ENCODE results near the gene RELL1. TPM values are rescaled to one million over a fixed set of nuclear protein-coding genes. Genes with fewer than 3 reads are reported as not detected.

Gene RELL1
- total RNA-seq, 1 experiment from 2014 or later, result 21.7 TPM

GRCh38 chr4:37641886-37642849 is 44.0 kb downstream of the RELL1 start:
- DNase-seq (ENCODE audit: extremely low read depth, low read depth), result no peak

GRCh38 chr4:37641352-37641751 is 44.8 kb downstream of the RELL1 start:
- no peak for DNase-seq (ENCODE audit: extremely low read depth, low read depth)

- no peak for DNase-seq (ENCODE audit: extremely low read depth, low read depth)
Observed at GRCh38 chr4:37639551-37640285, 46.5 kb downstream of the RELL1 start.

GRCh38 chr4:37635155-37635554 is 51.0 kb downstream of the RELL1 start:
- no peak for DNase-seq (ENCODE audit: extremely low read depth, low read depth)

- no peak for DNase-seq (ENCODE audit: extremely low read depth, low read depth)
Observed at GRCh38 chr4:37634180-37634579, 52.0 kb downstream of the RELL1 start.

GRCh38 chr4:37632836-37633235 is 53.3 kb downstream of the RELL1 start:
- DNase-seq (ENCODE audit: extremely low read depth, low read depth), result no peak

- DNase-seq (ENCODE audit: extremely low read depth, low read depth), result no peak
Observed at GRCh38 chr4:37631551-37631950, 54.6 kb downstream of the RELL1 start.

GRCh38 chr4:37629713-37630112 is 56.5 kb downstream of the RELL1 start:
- no peak for DNase-seq (ENCODE audit: extremely low read depth, low read depth)

GRCh38 chr4:37628977-37629609 is 57.1 kb downstream of the RELL1 start:
- peak; percentile 12 for DNase-seq (ENCODE audit: extremely low read depth, low read depth)

- DNase-seq (ENCODE audit: extremely low read depth, low read depth), result no peak
Observed at GRCh38 chr4:37627263-37627662, 58.9 kb downstream of the RELL1 start.

- DNase-seq (ENCODE audit: extremely low read depth, low read depth), result no peak
Observed at GRCh38 chr4:37625499-37625898, 60.7 kb downstream of the RELL1 start.

- DNase-seq (ENCODE audit: extremely low read depth, low read depth), result no peak
Observed at GRCh38 chr4:37623940-37624339, 62.2 kb downstream of the RELL1 start.

- no peak for DNase-seq (ENCODE audit: extremely low read depth, low read depth)
Observed at GRCh38 chr4:37623125-37623524, 63.1 kb downstream of the RELL1 start.

- no peak for DNase-seq (ENCODE audit: extremely low read depth, low read depth)
Observed at GRCh38 chr4:37620176-37620575, 66.0 kb downstream of the RELL1 start.

GRCh38 chr4:37615720-37616063 is 70.5 kb downstream of the RELL1 start:
- DNase-seq (ENCODE audit: extremely low read depth, low read depth), result no peak

- DNase-seq (ENCODE audit: extremely low read depth, low read depth), result no peak
Observed at GRCh38 chr4:37615059-37615719, 71.0 kb downstream of the RELL1 start.

- no peak for DNase-seq (ENCODE audit: extremely low read depth, low read depth)
Observed at GRCh38 chr4:37612811-37613210, 73.4 kb downstream of the RELL1 start.

- no peak for DNase-seq (ENCODE audit: extremely low read depth, low read depth)
Observed at GRCh38 chr4:37609626-37610025, 76.5 kb downstream of the RELL1 start.

GRCh38 chr4:37607018-37607417 is 79.2 kb downstream of the RELL1 start:
- DNase-seq (ENCODE audit: extremely low read depth, low read depth), result no peak

GRCh38 chr4:37605843-37606565 is 80.2 kb downstream of the RELL1 start:
- no peak for DNase-seq (ENCODE audit: extremely low read depth, low read depth)
